Measurements from ENCODE around the gene GPS1. TPM values are rescaled to one million over a fixed set of nuclear protein-coding genes. Genes with fewer than 3 reads are reported as not detected.

GPS1 gene
- total and polyA plus RNA-seq, 2 of the 4 experiments (the other 2 are of a cell fraction), result 157 to 181 TPM

- DNase-seq, result no peak
- CTCF ChIA-PET, result no interaction called here
Measured at GRCh38 chr17:82083533-82084359, 32.0 kb downstream of the GPS1 start.

More at GRCh38 chr17:82083533-82084359, 32.0 kb downstream of the GPS1 start:
- ATAC-seq (ENCODE audit: low read depth), result no peak
- H4K8ac ChIP-seq (ENCODE audit: low read depth in 2 of 2, low read length in 2 of 2), result no peak overlapping the region
- no peak overlapping the region for H3K4me3 ChIP-seq (ENCODE audit: insufficient read depth, low read depth, low read length)
- no peaks in the 10 kb centered on the region; a peak in 1 of 4 replicates for H3K79me1 ChIP-seq (ENCODE audit: low read depth in 1 of 2, low read length in 2 of 2)
- H3K27me3 ChIP-seq (ENCODE audit: control insufficient read depth, insufficient read depth, low read length), result no peaks in the 10 kb centered on the region
- no peaks in the 10 kb centered on the region; the same call in none of the 2 replicates for H4K20me1 ChIP-seq (ENCODE audit: insufficient read depth, low read length)
- H2AK5ac ChIP-seq (ENCODE audit: low read depth, low read length), result no peak overlapping the region
- H3K23ac ChIP-seq (ENCODE audit: low read depth, low read length), result no peak overlapping the region
- H4K5ac ChIP-seq (ENCODE audit: low read depth, low read length), result no peak overlapping the region
- H2BK15ac ChIP-seq (ENCODE audit: low read depth, low read length), result no peak overlapping the region
- no peak overlapping the region for H2BK5ac ChIP-seq (ENCODE audit: low read depth, low read length, poor library complexity, severe bottlenecking)
- intact Hi-C loops (cut with micrococcal nuclease), result no loop called here
- no peak overlapping the region for H2BK20ac ChIP-seq (ENCODE audit: low read depth, low read length)
- H3K4me2 ChIP-seq (ENCODE audit: low read depth, low read length), result no peak overlapping the region
- peaks cover 93% of the 10 kb centered on the region for H3K36me3 ChIP-seq (ENCODE audit: control insufficient read depth, insufficient read depth, low read length)
- dilution Hi-C loops (cut with HindIII; ENCODE audit: low sequenced_read_pairs, unreplicated experiment), result no loop called here
- H2BK120ac ChIP-seq (ENCODE audit: low read depth, low read length), result no peak overlapping the region
- H2AK9ac ChIP-seq (replicated peaks; ENCODE audit: low read depth, low read length, poor library complexity), result no peak overlapping the region
- POLR2A ChIA-PET (ENCODE audit: unreplicated experiment), result no interaction called here
- no peaks in the 10 kb centered on the region for H3K9me1 ChIP-seq (ENCODE audit: insufficient read depth, low read length)
- no peaks in the 10 kb centered on the region for H3K4me1 ChIP-seq (ENCODE audit: control insufficient read depth, insufficient read depth, low read length)
- H3K9ac ChIP-seq (ENCODE audit: low read depth, low read length), result no peak overlapping the region
- in situ Hi-C loops (cut with MboI; ENCODE audit: low sequenced_read_pairs), result no loop called here
- 93% methylated on average over 40 of the region's 55 CpGs; no CpG with 5 or more reads in 1 of the 2 experiments for WGBS, 2 experiments (ENCODE audit: extremely low coverage in 2 of 2, insufficient read length in 1 of 2)
- H3K9me3 ChIP-seq (ENCODE audit: control insufficient read depth, insufficient read depth, low read length), result no peaks in the 10 kb centered on the region
- no peak overlapping the region for H3K4ac ChIP-seq (ENCODE audit: low read depth, low read length)
- H3K27ac ChIP-seq (ENCODE audit: insufficient read depth, low read length), result no peak overlapping the region
- H3K56ac ChIP-seq (ENCODE audit: extremely low read depth, insufficient read depth, low read length), result no peak overlapping the region
- no peak overlapping the region for H3K14ac ChIP-seq (replicated peaks; ENCODE audit: low read depth, low read length)
- BruUV-seq (replicated peaks), result no TSS peak
- H4K91ac ChIP-seq (ENCODE audit: insufficient read depth, low read depth, low read length), result no peak overlapping the region
- H3K18ac ChIP-seq (ENCODE audit: low read depth, low read length), result no peak overlapping the region
- no peak overlapping the region for H2AFZ ChIP-seq (replicated peaks; ENCODE audit: low read length, poor library complexity)
- TF ChIP-seq SMC3 (IDR thresholded peaks at IDR 0.05; ENCODE audit: low read depth, low read length) (no peak), BHLHE40 (IDR thresholded peaks at IDR 0.05; ENCODE audit: low read depth, low read length) (no peak), RCOR1 (IDR thresholded peaks at IDR 0.05; ENCODE audit: insufficient replicate concordance, low read length) (no peak), FOS (IDR thresholded peaks at IDR 0.05; ENCODE audit: low read depth, low read length) (no peak), CEBPB (IDR thresholded peaks at IDR 0.05; ENCODE audit: low read depth, low read length) (no peak), POLR2A (IDR thresholded peaks at IDR 0.05; ENCODE audit: low read depth, low read length) (no peak), USF2 (IDR thresholded peaks at IDR 0.05; ENCODE audit: low read depth, low read length) (no peak), MXI1 (IDR thresholded peaks at IDR 0.05; ENCODE audit: borderline replicate concordance, low read depth, low read length) (no peak), NFE2L2 (IDR thresholded peaks at IDR 0.05; ENCODE audit: low read depth, low read length) (no peak), CTCF (conservative IDR thresholded peaks at IDR 0.05; ENCODE audit: low read depth, low read length) (no peak), CHD1 (IDR thresholded peaks at IDR 0.05; ENCODE audit: low read depth, low read length) (no peak), RFX5 (IDR thresholded peaks at IDR 0.05; ENCODE audit: low read depth, low read length) (no peak), MAZ (IDR thresholded peaks at IDR 0.05; ENCODE audit: borderline replicate concordance, low read depth, low read length) (no peak), MAFK (IDR thresholded peaks at IDR 0.05; ENCODE audit: low read depth, low read length) (no peak)
- TF ChIP-seq, protein P1, sequence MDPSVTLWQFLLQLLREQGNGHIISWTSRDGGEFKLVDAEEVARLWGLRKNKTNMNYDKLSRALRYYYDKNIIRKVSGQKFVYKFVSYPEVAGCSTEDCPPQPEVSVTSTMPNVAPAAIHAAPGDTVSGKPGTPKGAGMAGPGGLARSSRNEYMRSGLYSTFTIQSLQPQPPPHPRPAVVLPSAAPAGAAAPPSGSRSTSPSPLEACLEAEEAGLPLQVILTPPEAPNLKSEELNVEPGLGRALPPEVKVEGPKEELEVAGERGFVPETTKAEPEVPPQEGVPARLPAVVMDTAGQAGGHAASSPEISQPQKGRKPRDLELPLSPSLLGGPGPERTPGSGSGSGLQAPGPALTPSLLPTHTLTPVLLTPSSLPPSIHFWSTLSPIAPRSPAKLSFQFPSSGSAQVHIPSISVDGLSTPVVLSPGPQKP (IDR thresholded peaks at IDR 0.05; ENCODE audit: borderline replicate concordance, low read depth, low read length), result no peak

All from IMR-90 (cell line).